NOMO-1 (cell line): ENCODE measurements around the gene ARPIN.
"Not testable (repeated sequence)": the region's sequence is repeated elsewhere in the genome, so short reads cannot be mapped to it uniquely, and the experiment has no call there.

Experiments used
- DNase-seq, 2 experiments: peaks; one replicate each; lab custom pipeline; 2025; ENCODE audit not compliant: unreplicated experiment in 2 of 2; lab: John Stamatoyannopoulos, UW

Gene ARPIN

GRCh38 chr15:89880727-89881126, 32.0 kb downstream of the ARPIN start:
- no peak for DNase-seq

- DNase-seq = no peak
Measured at GRCh38 chr15:89878323-89878722, 34.4 kb downstream of the ARPIN start.

- DNase-seq = peak in 1 of 2 experiments; percentile 33
Measured at GRCh38 chr15:89877083-89877425, 35.7 kb downstream of the ARPIN start.

- DNase-seq = peak in 1 of 2 experiments; percentile 28
Measured at GRCh38 chr15:89876396-89877082, 36.2 kb downstream of the ARPIN start.

DNA sequence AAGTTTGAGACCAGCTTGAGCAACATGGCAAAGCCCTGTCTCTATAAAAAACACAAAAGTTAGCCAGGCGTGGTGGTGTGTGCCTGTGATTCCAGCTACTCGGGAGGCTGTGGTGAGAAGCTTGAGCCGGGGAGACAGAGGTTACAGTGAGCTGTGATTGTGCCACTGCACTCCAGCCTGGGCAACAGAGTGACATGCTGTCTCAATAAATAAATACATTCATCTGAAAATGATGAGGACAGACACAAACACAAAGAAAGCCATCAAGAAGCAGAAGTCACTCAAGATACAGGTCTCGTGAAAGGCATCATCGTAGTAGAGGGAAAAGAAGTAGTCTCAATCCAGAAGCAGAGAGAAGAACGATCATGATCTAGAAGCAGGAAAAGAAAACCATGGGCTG, 37.0 kb downstream of the ARPIN start:
- no peak for DNase-seq

DNA sequence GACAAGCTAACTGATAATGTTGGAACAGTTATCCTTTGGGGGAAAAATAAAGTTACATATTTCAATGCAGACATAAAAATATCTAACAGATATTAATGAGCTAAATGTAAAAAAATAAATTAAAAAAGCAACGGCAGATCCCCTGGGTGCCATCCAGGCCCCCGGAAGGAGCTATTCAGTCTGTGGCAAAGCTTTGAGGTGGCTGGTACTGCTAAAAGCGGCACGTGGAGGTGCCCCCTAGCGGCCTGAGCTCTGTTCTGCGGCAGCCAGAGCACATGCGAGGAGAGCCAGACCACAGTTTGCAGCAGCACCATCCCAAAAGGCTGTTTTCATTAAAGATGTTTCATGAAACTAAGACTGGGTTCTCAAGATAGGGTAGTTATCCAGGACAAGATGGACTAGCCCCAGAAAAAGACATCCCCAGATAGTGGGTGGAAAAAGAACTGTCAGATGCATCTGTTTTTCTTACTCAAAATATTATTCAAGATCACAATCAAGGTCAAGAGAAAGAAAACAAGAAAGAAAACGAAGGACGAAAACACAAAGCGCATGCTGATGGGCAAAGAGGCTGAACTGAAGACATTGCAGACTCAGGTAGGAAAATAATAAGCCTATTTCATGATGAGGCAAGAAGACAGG, 37.7 kb downstream of the ARPIN start:
- DNase-seq = peak; percentile 66 to 70

DNA sequence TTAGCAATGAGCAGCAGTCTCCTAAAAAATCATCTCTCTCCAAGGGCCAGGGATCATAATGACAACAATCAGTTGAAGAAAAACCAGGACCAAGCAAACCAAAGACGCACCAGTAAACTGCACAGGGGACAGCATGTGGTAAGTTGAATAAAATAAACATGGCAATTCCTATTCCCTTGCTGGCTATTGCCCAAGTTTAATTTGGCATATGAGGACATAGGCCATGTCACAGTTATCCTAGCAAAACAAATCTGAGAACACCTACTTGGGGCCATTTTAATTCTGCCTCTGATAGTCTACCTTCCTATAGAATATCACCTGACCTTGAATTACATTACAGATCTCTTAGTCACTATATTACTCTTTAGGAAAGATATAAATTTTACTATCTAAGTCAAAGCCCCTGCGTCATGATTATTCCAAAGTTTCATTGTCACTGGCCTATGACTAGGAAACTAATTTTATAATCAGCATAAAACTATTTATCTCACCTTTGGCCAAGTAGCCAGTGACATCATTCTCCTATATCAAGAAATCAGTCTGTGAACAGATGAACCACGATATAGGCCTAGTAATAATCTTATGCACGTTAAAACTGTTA, 42.0 kb downstream of the ARPIN start:
- DNase-seq = no peak

- DNase-seq = peak; percentile 33 to 80
Measured at GRCh38 chr15:89870006-89870405, 42.7 kb downstream of the ARPIN start.

DNA sequence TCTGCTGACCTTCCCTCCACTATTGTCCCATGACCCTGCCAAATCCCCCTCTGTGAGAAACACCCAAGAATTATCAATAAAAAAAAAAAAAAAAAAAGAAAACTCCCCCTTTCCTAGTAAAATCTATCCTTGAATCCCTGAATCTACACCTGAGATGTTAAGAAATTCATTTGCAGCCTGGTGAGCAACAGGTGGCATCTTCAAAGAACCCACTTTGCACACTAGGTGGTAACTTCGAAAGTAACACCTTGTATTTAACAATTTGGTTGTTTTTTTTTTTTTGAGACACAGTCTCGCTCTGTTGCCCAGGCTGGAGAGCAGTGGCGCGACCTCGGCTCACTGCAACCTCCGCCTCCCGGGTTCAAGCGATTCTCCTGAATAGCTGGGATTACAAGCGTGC, 43.3 kb downstream of the ARPIN start:
- DNase-seq = not testable (repeated sequence)

GRCh38 chr15:89864958-89865739, 47.6 kb downstream of the ARPIN start:
- no peak for DNase-seq

DNA sequence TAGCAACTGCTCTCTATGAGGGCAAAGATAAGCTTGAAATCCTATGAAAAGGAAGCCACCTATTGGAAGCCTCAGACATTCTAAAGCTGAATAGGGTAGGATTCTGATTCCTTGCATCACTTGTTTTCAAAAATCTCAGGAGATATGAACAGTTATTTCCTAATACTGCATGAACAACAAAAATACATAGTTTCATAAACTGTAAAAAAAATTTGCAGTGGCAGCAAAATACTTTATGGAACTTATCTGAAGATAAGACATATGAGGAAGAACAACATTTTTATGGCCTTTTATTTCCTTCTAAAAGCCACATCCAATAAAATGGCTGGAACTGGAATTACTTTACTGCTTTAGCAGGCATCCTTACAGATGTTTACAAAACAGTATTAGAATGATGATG, 48.8 kb downstream of the ARPIN start:
- no peak for DNase-seq

- no peak for DNase-seq
Measured at GRCh38 chr15:89860891-89861290, 51.9 kb downstream of the ARPIN start.

DNA sequence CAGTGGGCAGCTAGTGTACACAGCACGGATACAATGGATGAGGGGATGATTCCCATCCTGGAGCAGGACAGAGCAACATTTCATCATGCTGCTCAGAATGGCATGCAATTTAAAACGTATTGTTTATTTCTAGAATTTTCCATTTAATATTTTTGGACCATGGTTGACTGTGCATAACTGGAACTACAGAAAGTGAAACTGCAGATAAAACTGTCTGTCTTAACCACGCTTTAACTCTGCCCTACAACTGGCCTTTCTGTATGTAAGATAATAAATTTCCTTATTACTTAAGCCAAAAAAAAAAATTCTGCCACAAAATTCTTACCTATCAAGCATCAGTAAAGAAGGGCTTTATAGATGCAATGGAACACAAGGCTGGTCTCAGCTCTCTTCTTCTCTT, 52.3 kb downstream of the ARPIN start:
- DNase-seq = no peak

DNA sequence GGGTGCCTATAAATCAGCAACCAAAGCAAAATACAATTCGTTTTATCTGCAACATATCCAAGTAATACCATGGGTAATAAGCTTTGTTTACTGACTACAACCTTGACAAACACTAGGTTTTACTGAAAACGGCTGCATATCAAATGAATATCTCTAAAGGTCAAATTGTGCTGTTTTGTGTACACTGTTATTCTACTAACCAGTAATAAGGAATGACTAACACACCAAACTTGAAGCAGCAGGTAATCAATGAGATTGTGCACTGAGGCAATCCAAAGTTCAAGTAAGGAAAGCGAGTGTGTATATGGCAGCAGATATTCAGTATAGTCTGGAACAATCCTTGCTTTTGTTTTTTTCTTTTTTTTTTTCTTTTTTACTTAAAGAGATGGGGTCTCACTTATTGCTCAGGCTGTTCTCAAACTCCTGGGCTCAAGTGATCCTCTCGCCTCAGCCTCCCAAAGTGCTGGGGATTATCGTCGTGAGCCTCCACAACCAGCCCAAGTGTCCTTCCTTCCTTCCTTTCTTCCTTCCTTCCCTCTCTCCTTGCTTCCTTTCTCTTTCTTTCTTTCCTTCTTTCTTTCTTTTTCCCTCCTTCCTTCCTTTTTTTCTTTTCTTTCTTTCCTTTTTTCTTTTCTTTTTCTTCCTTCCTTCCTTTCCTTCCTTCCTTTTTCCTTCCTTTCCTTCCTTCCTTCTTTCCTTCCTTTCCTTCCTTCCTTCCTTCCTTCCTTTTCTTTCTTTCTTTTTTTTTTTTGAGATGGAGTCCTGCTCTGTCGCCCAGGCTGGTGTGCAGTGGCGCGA, 53.9 kb downstream of the ARPIN start:
- DNase-seq = no peak

- DNase-seq = no peak
Measured at GRCh38 chr15:89857673-89858072, 55.1 kb downstream of the ARPIN start.

DNA sequence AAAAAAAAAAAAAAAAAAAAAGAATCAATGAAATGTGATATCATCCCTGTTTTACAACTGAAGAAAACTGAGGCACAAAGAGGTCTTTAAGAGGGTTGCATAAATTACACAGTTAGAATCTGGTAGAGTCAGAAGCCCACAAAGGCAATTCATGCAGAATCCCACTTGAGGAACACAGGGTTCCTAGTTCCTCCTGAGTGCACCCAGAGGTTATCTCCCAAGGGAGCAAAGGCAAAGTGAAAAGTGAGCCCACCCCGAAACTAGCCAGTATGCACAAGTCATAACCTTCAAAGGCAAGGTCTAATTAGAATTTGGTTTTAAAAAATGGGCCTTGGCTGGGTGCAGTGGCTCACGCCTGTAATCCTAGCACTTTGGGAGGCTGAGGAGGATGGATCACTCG, 56.8 kb downstream of the ARPIN start:
- DNase-seq = no peak

GRCh38 chr15:89854863-89855262, 57.9 kb downstream of the ARPIN start:
- not testable (repeated sequence) for DNase-seq

- DNase-seq = no peak
Measured at GRCh38 chr15:89852342-89852995, 60.3 kb downstream of the ARPIN start.

DNA sequence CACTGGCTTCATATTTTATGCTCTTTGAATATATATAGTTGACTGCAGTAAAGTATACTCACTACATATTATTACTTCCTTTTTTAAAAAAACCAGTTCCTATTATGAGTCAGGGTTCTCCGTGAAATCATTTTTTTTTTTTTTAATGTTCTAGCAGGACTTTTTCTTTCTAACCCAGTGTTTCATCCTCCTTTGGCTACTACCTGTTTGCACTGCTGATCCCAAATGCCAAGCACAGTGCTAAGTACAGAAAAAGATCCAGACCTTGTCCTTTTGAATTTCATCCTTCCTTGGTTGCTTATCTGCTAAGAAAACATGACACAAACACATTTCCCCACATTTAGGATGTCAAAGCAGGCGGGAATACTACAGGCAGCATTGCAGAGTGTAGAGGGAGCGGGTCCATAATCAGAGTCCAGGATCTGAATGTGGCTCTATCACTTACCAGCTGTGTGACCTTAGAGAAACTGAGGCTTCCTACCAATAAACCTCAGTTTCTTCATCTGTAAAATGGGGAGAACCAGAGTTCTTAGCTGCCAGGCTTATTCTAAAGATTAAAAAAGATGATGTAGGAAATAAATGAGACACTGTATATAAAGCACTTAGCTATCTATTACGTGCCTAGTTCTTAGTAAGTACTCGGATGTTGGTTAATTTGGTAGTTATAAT, 60.9 kb downstream of the ARPIN start:
- DNase-seq = peak; percentile 21 to 80

DNA sequence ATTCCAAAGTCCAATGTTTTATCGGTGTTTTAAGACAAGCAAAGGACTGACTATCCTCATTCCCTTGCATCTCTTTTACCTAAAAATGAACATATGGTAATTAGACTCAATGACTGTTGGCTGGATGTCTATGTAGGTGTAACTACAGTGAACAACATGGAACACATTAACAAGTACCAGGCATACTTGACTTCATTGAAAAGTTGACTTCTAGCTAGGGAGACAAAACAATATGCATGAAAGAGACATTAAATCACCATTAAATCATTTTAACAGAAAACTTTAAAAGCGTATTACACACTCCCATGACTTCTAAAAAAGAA, 63.8 kb downstream of the ARPIN start:
- DNase-seq = no peak
